Measurements from ENCODE around the gene CALR.
"Not testable (repeated sequence)": the region's sequence is repeated elsewhere in the genome, so short reads cannot be mapped to it uniquely, and the experiment has no call there.

Gene CALR

DNA sequence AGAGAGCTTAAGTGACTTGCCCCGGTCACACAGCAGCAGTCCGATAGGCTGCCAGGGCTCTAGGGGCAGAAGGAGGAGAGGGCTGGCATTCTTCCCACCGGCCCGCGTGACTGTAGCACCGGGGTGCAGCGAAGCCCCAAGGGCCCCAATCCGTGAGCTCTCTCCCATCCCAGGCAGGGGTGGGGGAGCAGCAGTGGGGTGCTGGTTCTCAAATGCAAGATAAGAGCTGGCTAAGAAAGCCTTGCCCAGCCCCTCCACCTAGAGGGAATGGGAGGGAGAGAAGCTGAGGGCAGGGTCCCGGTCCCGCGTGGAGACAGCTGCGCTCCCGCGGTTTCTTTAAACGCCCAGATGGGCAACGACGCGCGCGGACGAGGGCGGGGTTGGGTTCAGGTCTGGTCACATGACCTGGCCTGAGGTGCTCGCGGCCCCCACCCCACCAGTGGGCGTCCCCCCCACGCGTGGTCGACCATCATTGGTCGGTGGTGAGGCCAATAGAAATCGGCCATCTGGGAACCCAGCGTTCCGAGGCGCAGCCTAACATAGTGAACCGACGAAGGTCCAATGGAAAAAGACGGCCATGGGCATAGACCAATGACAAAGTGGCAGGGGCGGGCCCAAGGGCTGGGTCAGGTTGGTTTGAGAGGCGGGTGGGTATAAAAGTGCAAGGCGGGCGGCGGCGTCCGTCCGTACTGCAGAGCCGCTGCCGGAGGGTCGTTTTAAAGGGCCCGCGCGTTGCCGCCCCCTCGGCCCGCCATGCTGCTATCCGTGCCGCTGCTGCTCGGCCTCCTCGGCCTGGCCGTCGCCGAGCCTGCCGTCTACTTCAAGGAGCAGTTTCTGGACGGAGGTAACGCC lies at the start of gene CALR:
Gene CALR (plus strand): TSS at position 683 of the 852 bp plus-strand sequence. CDS start 71 bp downstream, at position 754.
- DNase-seq (ENCODE audit: low spot score), result peak; percentile 98
- TF ChIP-seq, protein P1, sequence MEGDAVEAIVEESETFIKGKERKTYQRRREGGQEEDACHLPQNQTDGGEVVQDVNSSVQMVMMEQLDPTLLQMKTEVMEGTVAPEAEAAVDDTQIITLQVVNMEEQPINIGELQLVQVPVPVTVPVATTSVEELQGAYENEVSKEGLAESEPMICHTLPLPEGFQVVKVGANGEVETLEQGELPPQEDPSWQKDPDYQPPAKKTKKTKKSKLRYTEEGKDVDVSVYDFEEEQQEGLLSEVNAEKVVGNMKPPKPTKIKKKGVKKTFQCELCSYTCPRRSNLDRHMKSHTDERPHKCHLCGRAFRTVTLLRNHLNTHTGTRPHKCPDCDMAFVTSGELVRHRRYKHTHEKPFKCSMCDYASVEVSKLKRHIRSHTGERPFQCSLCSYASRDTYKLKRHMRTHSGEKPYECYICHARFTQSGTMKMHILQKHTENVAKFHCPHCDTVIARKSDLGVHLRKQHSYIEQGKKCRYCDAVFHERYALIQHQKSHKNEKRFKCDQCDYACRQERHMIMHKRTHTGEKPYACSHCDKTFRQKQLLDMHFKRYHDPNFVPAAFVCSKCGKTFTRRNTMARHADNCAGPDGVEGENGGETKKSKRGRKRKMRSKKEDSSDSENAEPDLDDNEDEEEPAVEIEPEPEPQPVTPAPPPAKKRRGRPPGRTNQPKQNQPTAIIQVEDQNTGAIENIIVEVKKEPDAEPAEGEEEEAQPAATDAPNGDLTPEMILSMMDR (IDR thresholded peaks at IDR 0.05; ENCODE audit: extremely low read depth, insufficient read depth, missing control alignments), result no peak
- in situ Hi-C loops (cut with MboI; ENCODE audit: low pct_unique_long_range_greater_than_20kb, low sequenced_read_pairs, unreplicated experiment), result no loop called here

DNA sequence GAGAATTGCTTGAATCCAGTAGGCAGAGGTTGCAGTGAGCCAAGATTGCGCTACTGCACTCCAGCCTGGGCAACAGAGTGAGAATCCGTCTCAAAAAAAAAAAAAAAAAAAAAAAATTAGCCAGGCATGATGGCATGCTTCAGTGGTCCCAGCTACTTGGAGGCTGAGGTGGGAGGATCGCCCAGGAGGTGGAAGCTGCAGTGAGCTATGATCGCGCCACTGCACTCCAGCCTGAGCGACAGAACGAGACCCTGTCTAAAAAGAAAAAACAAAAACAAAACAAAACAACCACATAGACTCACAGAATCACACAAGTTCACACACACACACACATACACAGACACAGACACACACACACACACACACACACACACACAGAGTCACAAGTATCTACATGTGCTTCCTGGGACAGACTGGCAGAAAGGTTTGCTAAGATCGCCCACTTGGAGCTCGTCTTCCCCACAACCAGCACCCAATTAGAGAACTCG lies 48.1 kb upstream of the CALR start:
- in situ Hi-C loops (cut with MboI; ENCODE audit: low pct_unique_long_range_greater_than_20kb, low sequenced_read_pairs, unreplicated experiment); DNase-seq (ENCODE audit: low spot score): not testable (repeated sequence)

DNA sequence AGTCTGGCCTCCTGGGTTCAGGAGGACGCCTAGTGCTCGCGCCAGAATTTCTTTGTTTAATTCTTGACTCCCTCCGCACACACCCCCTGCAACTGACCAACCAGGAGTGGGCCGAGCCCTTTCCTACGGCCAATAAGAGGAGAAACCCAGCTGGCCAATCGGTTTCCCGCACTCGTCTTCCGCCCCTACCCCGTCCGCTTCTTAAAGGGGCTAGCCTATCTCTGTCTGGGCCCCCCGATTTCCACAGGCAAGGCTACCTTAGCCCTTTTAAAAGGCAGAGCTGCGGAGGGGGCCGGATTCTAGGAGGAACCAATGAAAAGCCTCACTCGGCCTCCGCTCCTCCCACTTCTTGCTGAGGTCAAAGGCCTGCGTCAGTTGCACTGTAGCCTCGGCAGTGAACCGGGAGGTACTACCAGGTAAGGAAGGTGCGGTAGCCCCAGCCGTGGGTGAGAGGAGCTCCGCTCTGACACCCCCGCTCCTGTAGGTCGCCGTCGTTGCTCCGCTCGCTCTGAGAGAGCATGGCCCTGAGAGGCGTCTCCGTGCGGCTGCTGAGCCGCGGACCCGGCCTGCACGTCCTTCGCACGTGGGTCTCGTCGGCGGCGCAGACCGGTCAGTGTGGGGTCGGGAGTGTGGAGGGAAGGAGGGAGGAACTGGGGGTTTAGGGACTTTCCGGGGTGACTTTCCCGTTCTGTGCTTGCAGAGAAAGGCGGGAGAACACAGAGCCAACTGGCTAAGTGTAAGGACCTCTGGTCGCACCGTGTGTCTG lies 47.4 kb upstream of the CALR start, which contains the start of gene GCDH:
Gene GCDH (plus strand): TSS at position 374 of the 766 bp plus-strand sequence. CDS start 145 bp downstream, at position 519.
- TF ChIP-seq, protein P1 (IDR thresholded peaks at IDR 0.05; ENCODE audit: extremely low read depth, insufficient read depth, missing control alignments), result no peak
- in situ Hi-C loops (cut with MboI; ENCODE audit: low pct_unique_long_range_greater_than_20kb, low sequenced_read_pairs, unreplicated experiment), result no loop called here
- peak; percentile 97 for DNase-seq (ENCODE audit: low spot score)

DNA sequence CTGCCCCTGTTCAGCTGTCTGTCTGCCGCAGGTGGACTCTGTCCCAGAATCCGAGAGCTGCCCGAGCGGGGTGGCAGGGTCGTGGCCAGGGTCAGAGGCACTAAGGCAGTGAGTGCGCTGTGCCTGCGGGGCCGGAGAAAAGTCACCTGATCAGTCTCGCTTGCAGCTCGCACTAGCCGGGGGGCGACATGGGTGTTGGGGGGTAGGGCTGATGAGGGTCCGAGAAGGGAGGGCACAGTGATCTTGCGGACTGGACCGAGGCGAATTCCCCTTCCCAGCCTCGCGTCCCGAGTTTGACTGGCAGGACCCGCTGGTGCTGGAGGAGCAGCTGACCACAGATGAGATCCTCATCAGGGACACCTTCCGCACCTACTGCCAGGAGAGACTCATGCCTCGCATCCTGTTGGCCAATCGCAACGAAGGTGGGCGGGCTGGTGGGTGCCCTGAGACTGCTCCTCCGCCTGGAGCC lies 46.8 kb upstream of the CALR start:
- TF ChIP-seq, protein P1 (IDR thresholded peaks at IDR 0.05; ENCODE audit: extremely low read depth, insufficient read depth, missing control alignments), result no peak
- no peak for DNase-seq (ENCODE audit: low spot score)
- in situ Hi-C loops (cut with MboI; ENCODE audit: low pct_unique_long_range_greater_than_20kb, low sequenced_read_pairs, unreplicated experiment), result no loop called here

DNA sequence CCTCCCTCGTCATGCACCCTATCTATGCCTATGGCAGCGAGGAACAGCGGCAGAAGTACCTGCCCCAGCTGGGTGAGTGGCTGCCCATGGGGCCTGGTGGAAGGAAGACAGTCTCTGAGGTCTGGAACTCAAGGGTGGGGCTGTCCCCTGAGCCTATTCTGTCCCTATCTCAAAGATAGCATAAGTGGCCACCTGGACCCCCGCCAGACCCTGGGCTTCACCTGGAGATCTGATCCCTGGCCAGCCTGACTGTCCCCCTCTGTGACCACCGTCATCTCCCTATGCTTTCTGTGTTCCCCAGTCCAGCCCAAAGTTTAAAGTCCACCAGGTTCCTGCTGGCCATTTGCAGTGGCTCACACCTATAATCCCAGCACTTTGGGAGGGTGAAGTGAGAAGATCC lies 44.8 kb upstream of the CALR start:
- TF ChIP-seq, protein P1 (IDR thresholded peaks at IDR 0.05; ENCODE audit: extremely low read depth, insufficient read depth, missing control alignments), result no peak
- in situ Hi-C loops (cut with MboI; ENCODE audit: low pct_unique_long_range_greater_than_20kb, low sequenced_read_pairs, unreplicated experiment), result no loop called here
- no peak for DNase-seq (ENCODE audit: low spot score)

DNA sequence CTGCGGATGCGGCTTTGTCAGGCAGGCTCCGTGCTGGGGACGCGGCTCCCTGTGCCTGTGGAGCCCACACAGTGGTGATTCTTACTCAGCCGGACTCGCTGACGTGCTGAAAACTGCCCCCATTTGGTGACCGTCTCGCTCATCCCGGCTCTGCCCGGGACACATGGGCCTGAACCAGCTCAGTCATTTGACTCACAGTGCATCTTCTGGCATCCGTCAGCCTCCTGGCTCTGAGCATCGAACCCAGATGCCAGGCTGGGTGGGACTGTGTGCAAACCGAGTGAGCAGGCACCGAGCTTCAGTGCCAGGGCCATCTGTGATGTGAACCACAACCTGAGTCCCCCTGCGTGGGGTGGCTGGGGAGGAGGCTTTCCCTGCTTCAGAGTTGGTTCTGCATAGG lies 41.9 kb upstream of the CALR start:
- TF ChIP-seq, protein P1 (IDR thresholded peaks at IDR 0.05; ENCODE audit: extremely low read depth, insufficient read depth, missing control alignments), result no peak
- in situ Hi-C loops (cut with MboI; ENCODE audit: low pct_unique_long_range_greater_than_20kb, low sequenced_read_pairs, unreplicated experiment), result no loop called here

More for the DNA sequence above, 41.9 kb upstream of the CALR start:
- no peak for DNase-seq (ENCODE audit: low spot score)

Measured in GM13977 (cell line).